ENCODE measurements around the gene ADGRE1.

ADGRE1 gene

DNA sequence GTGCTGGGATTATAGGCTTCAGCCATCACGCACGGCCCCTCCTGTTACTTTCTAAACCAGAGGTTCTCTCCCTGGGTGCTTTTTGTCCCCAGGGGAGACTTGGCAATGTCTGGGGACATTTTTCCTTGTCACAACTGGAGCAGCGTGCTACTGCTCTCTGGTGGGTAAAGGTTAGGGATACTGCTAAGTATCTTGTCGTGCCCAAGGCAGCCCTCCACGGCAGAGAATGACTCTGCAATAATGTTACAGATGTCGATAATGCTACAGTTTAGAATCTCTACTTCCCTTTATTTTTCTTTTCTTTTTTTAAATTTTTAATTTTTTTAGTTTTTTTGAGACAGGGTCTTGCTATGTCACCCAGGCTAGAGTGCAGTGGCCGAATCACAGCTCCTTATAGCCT, 38.0 kb downstream of the ADGRE1 start:
- no peaks in the 10 kb centered on the region for H3K36me3 ChIP-seq (ENCODE audit: control insufficient read depth, insufficient read depth, low read length)
- no peaks in the 10 kb centered on the region for H3K27me3 ChIP-seq (ENCODE audit: control insufficient read depth, insufficient read depth, low read length)
- no peaks in the 10 kb centered on the region for H3K4me1 ChIP-seq (ENCODE audit: control insufficient read depth, insufficient read depth, low read length)
- no peak overlapping the region for H3K9ac ChIP-seq (ENCODE audit: low read length)
- no peak overlapping the region for H3K27ac ChIP-seq (ENCODE audit: low read depth, low read length)
- peaks cover 48% of the 10 kb centered on the region for H3K9me3 ChIP-seq (ENCODE audit: control insufficient read depth, insufficient read depth, low read depth, low read length)
- H3K4me3 ChIP-seq (ENCODE audit: low read depth, low read length), result no peak overlapping the region

DNA sequence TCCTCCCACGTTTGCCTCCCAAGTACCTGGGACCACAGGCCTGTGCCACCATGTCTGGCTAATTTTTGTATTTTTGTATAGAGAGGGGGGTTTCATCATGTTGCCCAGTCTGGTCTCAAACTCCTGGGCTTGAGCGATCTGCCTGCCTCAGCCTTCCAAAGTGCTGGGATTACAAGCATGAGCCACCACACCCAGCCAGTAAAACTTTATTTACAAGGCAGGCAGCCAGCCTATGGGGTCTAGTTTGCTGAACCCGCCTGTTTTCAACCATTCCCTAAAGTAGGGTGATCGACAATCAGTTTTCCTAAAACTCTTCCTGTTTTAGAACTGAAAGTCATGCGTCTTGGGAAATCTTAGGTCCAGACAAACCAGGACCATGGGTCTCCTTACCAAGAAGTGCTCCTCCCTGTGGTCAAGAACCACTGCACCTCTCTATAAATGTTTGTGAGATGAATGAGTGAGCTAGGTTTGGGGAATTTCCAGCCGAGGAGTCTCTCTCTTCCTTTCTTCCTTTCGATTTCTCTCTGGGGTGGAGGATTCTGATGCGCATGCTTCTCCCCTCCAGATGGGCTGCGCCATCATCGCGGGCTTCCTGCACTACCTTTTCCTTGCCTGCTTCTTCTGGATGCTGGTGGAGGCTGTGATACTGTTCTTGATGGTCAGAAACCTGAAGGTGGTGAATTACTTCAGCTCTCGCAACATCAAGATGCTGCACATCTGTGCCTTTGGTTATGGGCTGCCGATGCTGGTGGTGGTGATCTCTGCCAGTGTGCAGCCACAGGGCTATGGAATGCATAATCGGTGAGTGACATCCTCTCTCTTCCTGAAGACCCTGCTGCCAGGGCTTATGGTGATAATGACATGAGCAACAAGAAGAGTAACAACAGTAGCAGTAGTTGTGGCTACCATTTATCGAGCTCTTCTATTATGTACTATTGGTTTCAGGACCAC, 38.7 kb downstream of the ADGRE1 start:
- H3K36me3 ChIP-seq (ENCODE audit: control insufficient read depth, insufficient read depth, low read length), result no peaks in the 10 kb centered on the region
- H3K27ac ChIP-seq (ENCODE audit: low read depth, low read length), result no peak overlapping the region
- no peak overlapping the region for H3K9ac ChIP-seq (ENCODE audit: low read length)
- H3K4me1 ChIP-seq (ENCODE audit: control insufficient read depth, insufficient read depth, low read length), result no peaks in the 10 kb centered on the region
- H3K9me3 ChIP-seq (ENCODE audit: control insufficient read depth, insufficient read depth, low read depth, low read length), result peaks cover 43% of the 10 kb centered on the region
- no peak overlapping the region for H3K4me3 ChIP-seq (ENCODE audit: low read depth, low read length)
- no peaks in the 10 kb centered on the region for H3K27me3 ChIP-seq (ENCODE audit: control insufficient read depth, insufficient read depth, low read length)

DNA sequence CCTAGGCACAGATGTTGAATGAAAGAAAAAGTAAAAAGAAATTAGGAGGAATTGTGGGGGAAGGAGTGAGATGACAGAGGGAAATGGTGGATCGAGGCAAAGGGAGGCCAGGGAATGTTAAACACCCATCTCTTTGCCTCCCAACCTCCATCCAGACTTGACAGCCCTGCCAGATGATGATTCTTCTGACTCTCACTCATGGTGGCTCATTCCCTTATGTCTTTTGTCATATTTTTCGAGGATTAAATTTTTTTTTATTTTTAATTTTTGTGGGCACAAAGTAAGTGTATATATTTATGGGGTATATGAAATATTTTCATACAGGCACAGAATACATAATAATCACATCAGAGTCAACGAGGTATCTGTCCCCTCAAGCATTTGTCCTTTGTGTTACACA, 42.8 kb downstream of the ADGRE1 start:
- Histone ChIP-seq H3K9ac (ENCODE audit: low read length) (no peak overlapping the region), H3K27me3 (ENCODE audit: control insufficient read depth, insufficient read depth, low read length) (no peaks in the 10 kb centered on the region), H3K27ac (ENCODE audit: low read depth, low read length) (no peak overlapping the region), H3K9me3 (ENCODE audit: control insufficient read depth, insufficient read depth, low read depth, low read length) (peaks cover 41% of the 10 kb centered on the region), H3K36me3 (ENCODE audit: control insufficient read depth, insufficient read depth, low read length) (no peaks in the 10 kb centered on the region), H3K4me3 (ENCODE audit: low read depth, low read length) (no peak overlapping the region), H3K4me1 (ENCODE audit: control insufficient read depth, insufficient read depth, low read length) (no peaks in the 10 kb centered on the region)

DNA sequence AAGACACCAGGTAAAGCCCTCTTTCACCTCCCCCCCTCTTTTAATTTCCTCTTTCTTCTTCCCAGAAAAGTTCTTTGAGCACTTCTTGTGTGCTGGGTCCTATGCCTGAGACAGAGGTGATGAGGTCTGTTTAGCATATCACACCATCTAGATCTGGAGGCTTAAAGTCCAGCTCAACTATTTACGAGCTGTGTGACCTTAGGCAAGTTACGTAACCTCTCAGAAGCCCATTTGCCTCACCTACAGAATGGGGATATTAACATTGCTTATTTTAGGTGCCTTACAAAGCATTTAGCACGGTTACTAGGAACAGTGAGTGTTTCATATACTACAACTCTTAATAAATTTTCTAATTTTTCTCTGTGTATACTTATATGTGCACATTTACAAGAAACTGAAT, 47.7 kb downstream of the ADGRE1 start:
- H3K27me3 ChIP-seq (ENCODE audit: control insufficient read depth, insufficient read depth, low read length), result no peaks in the 10 kb centered on the region
- no peak overlapping the region for H3K27ac ChIP-seq (ENCODE audit: low read depth, low read length)
- H3K9ac ChIP-seq (ENCODE audit: low read length), result no peak overlapping the region
- H3K9me3 ChIP-seq (ENCODE audit: control insufficient read depth, insufficient read depth, low read depth, low read length), result peaks cover 29% of the 10 kb centered on the region
- H3K4me1 ChIP-seq (ENCODE audit: control insufficient read depth, insufficient read depth, low read length), result no peaks in the 10 kb centered on the region
- H3K36me3 ChIP-seq (ENCODE audit: control insufficient read depth, insufficient read depth, low read length), result no peaks in the 10 kb centered on the region
- H3K4me3 ChIP-seq (ENCODE audit: low read depth, low read length), result no peak overlapping the region

DNA sequence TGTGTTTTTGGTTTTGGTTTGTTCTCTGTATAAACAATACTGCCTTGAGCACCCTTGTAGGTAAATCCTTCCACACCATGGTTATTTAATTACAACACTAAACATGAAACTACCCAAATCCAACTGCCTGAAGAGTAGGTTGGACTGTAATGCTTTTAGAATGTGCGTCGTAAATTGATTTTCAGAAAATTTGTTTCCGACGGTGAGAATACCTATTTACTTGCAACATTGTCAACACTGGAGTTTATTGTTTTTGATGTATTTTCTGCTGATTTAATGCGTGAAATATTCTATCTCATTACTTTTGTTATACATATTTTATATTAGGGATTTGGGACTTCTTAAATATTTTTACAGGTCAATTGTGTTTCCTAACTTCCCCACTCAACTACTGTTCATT, 48.2 kb downstream of the ADGRE1 start:
- H3K36me3 ChIP-seq (ENCODE audit: control insufficient read depth, insufficient read depth, low read length), result no peaks in the 10 kb centered on the region
- H3K4me1 ChIP-seq (ENCODE audit: control insufficient read depth, insufficient read depth, low read length), result no peaks in the 10 kb centered on the region
- H3K9ac ChIP-seq (ENCODE audit: low read length), result no peak overlapping the region
- H3K4me3 ChIP-seq (ENCODE audit: low read depth, low read length), result no peak overlapping the region
- no peaks in the 10 kb centered on the region for H3K27me3 ChIP-seq (ENCODE audit: control insufficient read depth, insufficient read depth, low read length)
- H3K9me3 ChIP-seq (ENCODE audit: control insufficient read depth, insufficient read depth, low read depth, low read length), result peaks cover 29% of the 10 kb centered on the region; the same call in 1 of the 2 replicates
- no peak overlapping the region for H3K27ac ChIP-seq (ENCODE audit: low read depth, low read length)

DNA sequence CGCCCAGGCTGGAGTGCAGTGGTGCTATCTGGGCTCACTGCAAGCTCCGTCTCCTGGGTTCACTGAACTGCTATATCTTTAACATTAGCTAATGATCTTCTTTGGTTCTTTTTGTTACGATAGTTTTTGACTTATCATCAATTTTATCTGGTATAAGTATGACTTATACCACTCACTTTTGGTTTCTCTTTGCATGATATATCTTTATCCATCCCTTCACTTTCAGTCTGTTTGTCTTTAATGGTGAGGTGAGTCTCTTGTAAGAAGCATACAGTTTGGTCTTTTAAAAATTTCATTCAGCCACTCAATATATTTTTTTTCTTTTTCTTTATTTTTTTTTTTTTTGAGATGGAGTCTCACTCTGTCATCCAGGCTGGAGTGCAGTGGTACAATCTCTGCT, 58.4 kb downstream of the ADGRE1 start:
- H3K27ac ChIP-seq (ENCODE audit: low read depth, low read length), result no peak overlapping the region
- no peaks in the 10 kb centered on the region; the same call in 1 of the 2 replicates for H3K27me3 ChIP-seq (ENCODE audit: control insufficient read depth, insufficient read depth, low read length)
- peaks cover 19% of the 10 kb centered on the region; the same call in 1 of the 2 replicates for H3K9me3 ChIP-seq (ENCODE audit: control insufficient read depth, insufficient read depth, low read depth, low read length)
- H3K4me3 ChIP-seq (ENCODE audit: low read depth, low read length), result no peak overlapping the region
- no peak overlapping the region for H3K9ac ChIP-seq (ENCODE audit: low read length)
- no peaks in the 10 kb centered on the region for H3K4me1 ChIP-seq (ENCODE audit: control insufficient read depth, insufficient read depth, low read length)
- H3K36me3 ChIP-seq (ENCODE audit: control insufficient read depth, insufficient read depth, low read length), result no peaks in the 10 kb centered on the region

DNA sequence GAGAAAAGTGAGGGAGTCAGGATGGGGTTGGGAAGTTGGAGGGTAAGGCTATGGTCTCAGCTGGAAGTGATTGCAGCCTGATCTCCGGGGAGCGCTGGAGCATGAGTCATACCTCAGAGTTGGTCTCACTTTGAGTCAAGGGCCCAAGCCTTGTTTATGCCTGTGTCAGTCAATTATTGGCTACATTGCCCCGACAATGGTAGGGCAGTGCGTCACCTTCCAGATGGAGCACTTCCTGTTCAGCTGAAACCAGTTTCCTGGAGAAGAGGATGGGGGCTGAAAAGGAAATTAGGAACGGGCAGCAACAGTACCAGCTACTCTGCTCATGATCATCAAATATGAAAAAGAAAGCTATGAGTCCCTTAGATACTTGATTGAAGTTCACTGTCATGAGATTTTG, 60.4 kb downstream of the ADGRE1 start:
- Histone ChIP-seq H3K4me1 (ENCODE audit: control insufficient read depth, insufficient read depth, low read length) (no peaks in the 10 kb centered on the region), H3K9ac (ENCODE audit: low read length) (no peak overlapping the region), H3K27me3 (ENCODE audit: control insufficient read depth, insufficient read depth, low read length) (no peaks in the 10 kb centered on the region; the same call in 1 of the 2 replicates), H3K4me3 (ENCODE audit: low read depth, low read length) (no peak overlapping the region), H3K36me3 (ENCODE audit: control insufficient read depth, insufficient read depth, low read length) (no peaks in the 10 kb centered on the region), H3K9me3 (ENCODE audit: control insufficient read depth, insufficient read depth, low read depth, low read length) (peaks cover 13% of the 10 kb centered on the region; the same call in 1 of the 2 replicates), H3K27ac (ENCODE audit: low read depth, low read length) (no peak overlapping the region)

DNA sequence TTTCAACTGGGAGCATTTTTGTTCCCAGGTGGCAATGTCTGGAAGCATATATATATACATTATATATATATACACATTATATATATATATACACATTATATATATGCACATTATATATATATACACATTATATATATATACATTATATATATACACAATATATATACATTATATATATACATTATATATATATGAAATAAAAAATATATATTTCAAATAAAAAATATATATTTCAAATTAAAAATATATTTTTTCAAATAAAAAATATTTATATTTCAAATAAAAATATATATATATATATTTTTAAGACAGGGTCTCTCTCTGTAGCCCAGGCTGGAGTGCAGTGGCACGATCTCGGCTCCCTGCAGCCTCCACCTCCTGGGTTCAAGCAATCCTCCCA, 61.5 kb downstream of the ADGRE1 start:
- Histone ChIP-seq H3K9me3 (ENCODE audit: control insufficient read depth, insufficient read depth, low read depth, low read length) (peaks cover 18% of the 10 kb centered on the region; the same call in 1 of the 2 replicates), H3K27ac (ENCODE audit: low read depth, low read length) (no peak overlapping the region), H3K4me1 (ENCODE audit: control insufficient read depth, insufficient read depth, low read length) (no peaks in the 10 kb centered on the region), H3K27me3 (ENCODE audit: control insufficient read depth, insufficient read depth, low read length) (no peaks in the 10 kb centered on the region; the same call in 1 of the 2 replicates), H3K9ac (ENCODE audit: low read length) (no peak overlapping the region), H3K36me3 (ENCODE audit: control insufficient read depth, insufficient read depth, low read length) (no peaks in the 10 kb centered on the region), H3K4me3 (ENCODE audit: low read depth, low read length) (no peak overlapping the region)

DNA sequence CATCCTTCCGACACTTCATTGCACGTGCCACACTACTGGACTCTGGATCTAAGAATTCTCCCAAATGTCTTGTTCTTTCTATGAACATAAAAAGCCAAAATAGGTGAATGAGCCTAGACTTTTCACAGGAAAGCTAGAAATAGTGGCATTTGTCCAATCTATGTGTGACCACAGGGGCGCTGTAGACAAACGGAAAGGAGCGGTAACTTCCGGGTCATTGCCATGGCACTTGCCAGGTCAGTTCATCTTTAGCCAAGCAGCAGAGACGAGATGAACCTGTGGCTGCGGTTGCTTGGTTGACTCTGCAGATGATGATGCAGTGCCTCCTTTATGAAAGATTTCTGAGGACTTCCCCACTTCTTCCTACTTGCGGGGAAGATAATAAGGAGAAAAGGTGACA, 65.6 kb downstream of the ADGRE1 start:
- Histone ChIP-seq H3K27me3 (ENCODE audit: control insufficient read depth, insufficient read depth, low read length) (peaks cover 4% of the 10 kb centered on the region; the same call in 1 of the 2 replicates), H3K36me3 (ENCODE audit: control insufficient read depth, insufficient read depth, low read length) (no peaks in the 10 kb centered on the region), H3K27ac (ENCODE audit: low read depth, low read length) (no peak overlapping the region), H3K4me1 (ENCODE audit: control insufficient read depth, insufficient read depth, low read length) (no peaks in the 10 kb centered on the region), H3K9ac (ENCODE audit: low read length) (no peak overlapping the region), H3K4me3 (ENCODE audit: low read depth, low read length) (no peak overlapping the region), H3K9me3 (ENCODE audit: control insufficient read depth, insufficient read depth, low read depth, low read length) (peaks cover 47% of the 10 kb centered on the region; the same call in 1 of the 2 replicates)

DNA sequence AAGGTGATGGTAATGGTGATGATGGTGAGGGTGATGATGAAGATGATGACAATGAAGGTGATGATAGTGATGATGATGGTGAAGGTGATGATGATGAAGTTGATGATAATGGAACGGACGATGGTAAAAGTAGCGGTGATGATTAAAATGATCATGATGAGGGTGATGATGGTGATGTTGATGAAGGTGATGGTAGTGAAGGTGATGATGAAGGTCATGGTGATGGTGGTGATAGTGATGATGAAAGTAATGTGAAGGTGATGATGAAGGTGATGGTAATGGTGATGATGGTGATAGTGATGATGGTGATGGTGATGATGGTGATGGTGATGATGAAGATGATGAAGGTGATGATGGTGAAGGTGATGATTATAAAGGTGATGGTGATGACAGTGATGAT, 67.7 kb downstream of the ADGRE1 start:
- no peaks in the 10 kb centered on the region for H3K36me3 ChIP-seq (ENCODE audit: control insufficient read depth, insufficient read depth, low read length)
- H3K9me3 ChIP-seq (ENCODE audit: control insufficient read depth, insufficient read depth, low read depth, low read length), result peaks cover 55% of the 10 kb centered on the region; the same call in 1 of the 2 replicates
- H3K4me3 ChIP-seq (ENCODE audit: low read depth, low read length), result no peak overlapping the region
- H3K9ac ChIP-seq (ENCODE audit: low read length), result no peak overlapping the region
- H3K27ac ChIP-seq (ENCODE audit: low read depth, low read length), result no peak overlapping the region
- peaks cover 4% of the 10 kb centered on the region; the same call in 1 of the 2 replicates for H3K27me3 ChIP-seq (ENCODE audit: control insufficient read depth, insufficient read depth, low read length)
- no peaks in the 10 kb centered on the region for H3K4me1 ChIP-seq (ENCODE audit: control insufficient read depth, insufficient read depth, low read length)

DNA sequence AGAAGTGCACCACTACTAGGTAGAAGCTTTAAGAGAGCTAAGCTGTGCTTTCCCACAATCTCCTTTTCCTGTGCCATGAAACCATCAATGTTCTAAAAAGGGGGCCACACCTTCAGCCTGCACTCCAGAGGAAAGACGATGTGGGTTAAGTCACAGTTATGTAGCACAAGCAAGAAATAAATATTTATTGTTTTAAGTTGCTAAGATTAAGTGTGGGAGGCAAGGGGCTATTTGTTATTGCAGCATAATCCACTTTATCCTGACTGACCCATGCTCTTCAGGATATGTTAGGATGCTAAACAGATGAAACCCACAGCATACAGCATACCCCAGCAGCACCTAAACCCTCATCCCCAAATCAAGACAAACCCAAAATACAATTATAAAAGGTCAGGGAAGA, 69.2 kb downstream of the ADGRE1 start:
- Histone ChIP-seq H3K9ac (ENCODE audit: low read length) (no peak overlapping the region), H3K4me1 (ENCODE audit: control insufficient read depth, insufficient read depth, low read length) (no peaks in the 10 kb centered on the region), H3K4me3 (ENCODE audit: low read depth, low read length) (no peak overlapping the region), H3K9me3 (ENCODE audit: control insufficient read depth, insufficient read depth, low read depth, low read length) (peaks cover 56% of the 10 kb centered on the region; the same call in 1 of the 2 replicates), H3K27me3 (ENCODE audit: control insufficient read depth, insufficient read depth, low read length) (peaks cover 4% of the 10 kb centered on the region; the same call in 1 of the 2 replicates), H3K36me3 (ENCODE audit: control insufficient read depth, insufficient read depth, low read length) (no peaks in the 10 kb centered on the region), H3K27ac (ENCODE audit: low read depth, low read length) (no peak overlapping the region)

All from HUES6 (cell line).